Nephron (organoid): ENCODE measurements around the gene STAT4.

Experiments used
- H3K27ac Mint-ChIP-seq, 3 experiments: 2 replicates each; pipeline ENCODE4 v1.8.0; 2020; ENCODE audit warnings: mixed read lengths in 3 of 3, mild to moderate bottlenecking in 2 of 3, moderate library complexity in 1 of 3
- H3K27me3 Mint-ChIP-seq: 2 replicates; pipeline ENCODE4 v1.8.0; 2021; ENCODE audit warnings: low read depth, mild to moderate bottlenecking, moderate library complexity, mixed read lengths
- H3K36me3 Mint-ChIP-seq: 2 replicates; pipeline ENCODE4 v1.8.0; 2020; ENCODE audit warnings: low read depth, mixed read lengths
- H3K4me1 Mint-ChIP-seq: 2 replicates; pipeline ENCODE4 v1.8.0; 2020; ENCODE audit warnings: mixed read lengths
- H3K4me3 Mint-ChIP-seq, 3 experiments: 2 replicates each; pipeline ENCODE4 v1.8.0; 2020; ENCODE audit warnings: mild to moderate bottlenecking in 3 of 3, mixed read lengths in 3 of 3, moderate library complexity in 2 of 3
- H3K9me3 Mint-ChIP-seq: 2 replicates; pipeline ENCODE4 v1.8.0; 2020; ENCODE audit warnings: mixed read lengths
- CTCF ChIP-seq, 3 experiments: fragments of 200-600 bp; sonication (generic); IDR thresholded peaks; one replicate each; pipeline ENCODE4 v1.5.0; 2021; ENCODE audit warnings: antibody characterized with exemption in 3 of 3; ENCODE audit not compliant: unreplicated experiment in 3 of 3

The STAT4 gene

DNA sequence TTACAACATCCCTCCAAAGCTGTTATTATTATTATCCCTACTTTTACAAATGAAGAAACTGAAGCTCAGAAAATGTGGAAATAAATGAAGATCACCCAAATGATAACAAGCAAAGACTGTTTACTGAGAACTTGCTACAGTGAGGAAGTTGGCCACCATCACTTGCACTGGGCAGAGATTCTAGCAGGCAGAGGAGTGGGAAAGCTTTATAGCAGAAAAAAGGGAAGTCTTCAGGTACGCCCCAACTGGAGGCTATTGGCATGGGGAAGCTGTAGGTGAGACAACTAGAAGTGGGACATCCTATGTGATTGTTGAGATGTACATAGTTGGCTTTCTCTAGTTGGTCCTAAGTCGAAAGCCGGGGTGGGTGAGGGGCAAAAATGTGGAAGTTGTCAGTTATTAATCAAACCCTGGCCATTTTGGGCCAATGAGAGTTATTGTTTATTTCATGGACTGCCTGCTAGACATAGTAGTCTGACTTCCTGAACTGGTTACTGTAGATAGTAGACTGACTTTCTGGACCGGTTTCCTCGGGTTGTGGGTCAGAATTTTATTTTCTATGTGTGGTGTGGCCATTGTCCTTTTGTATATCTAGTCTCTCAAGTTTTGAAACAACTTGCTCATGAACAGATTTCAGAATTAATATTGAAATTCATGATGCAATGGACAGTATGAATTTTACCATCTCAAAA, 40.2 kb upstream of the STAT4 start:
- no peak overlapping the region for H3K4me3 Mint-ChIP-seq
- H3K9me3 Mint-ChIP-seq, result no peaks in the 10 kb centered on the region
- H3K27ac Mint-ChIP-seq, result no peak overlapping the region
- H3K36me3 Mint-ChIP-seq, result no peaks in the 10 kb centered on the region
- TF ChIP-seq CTCF (IDR thresholded peaks at IDR 0.05; ENCODE audit: unreplicated experiment in 3 of 3), result no peak
- no peaks in the 10 kb centered on the region for H3K4me1 Mint-ChIP-seq
- peaks cover 3% of the 10 kb centered on the region for H3K27me3 Mint-ChIP-seq

- no peak for TF ChIP-seq CTCF (IDR thresholded peaks at IDR 0.05; ENCODE audit: unreplicated experiment in 3 of 3)
- Mint-ChIP-seq H3K27me3 (peaks cover 3% of the 10 kb centered on the region), H3K4me1 (no peaks in the 10 kb centered on the region), H3K4me3 (no peak overlapping the region), H3K27ac (no peak overlapping the region), H3K36me3 (no peaks in the 10 kb centered on the region), H3K9me3 (no peaks in the 10 kb centered on the region)
These were observed 39.6 kb upstream of the STAT4 start for GRCh38 chr2:191190435-191190834.

GRCh38 chr2:191189112-191189635, 38.4 kb upstream of the STAT4 start:
- H3K27ac Mint-ChIP-seq, result no peak overlapping the region
- H3K4me1 Mint-ChIP-seq, result no peaks in the 10 kb centered on the region
- H3K36me3 Mint-ChIP-seq, result no peaks in the 10 kb centered on the region
- H3K27me3 Mint-ChIP-seq, result peaks cover 3% of the 10 kb centered on the region
- no peak for TF ChIP-seq CTCF (IDR thresholded peaks at IDR 0.05; ENCODE audit: unreplicated experiment in 3 of 3)
- H3K9me3 Mint-ChIP-seq, result no peaks in the 10 kb centered on the region
- no peak overlapping the region for H3K4me3 Mint-ChIP-seq

- Mint-ChIP-seq H3K4me3 (no peak overlapping the region), H3K36me3 (no peaks in the 10 kb centered on the region), H3K4me1 (no peaks in the 10 kb centered on the region), H3K27ac (no peak overlapping the region), H3K27me3 (peaks cover 1% of the 10 kb centered on the region), H3K9me3 (no peaks in the 10 kb centered on the region)
- no peak for TF ChIP-seq CTCF (IDR thresholded peaks at IDR 0.05; ENCODE audit: unreplicated experiment in 3 of 3)
These were observed 37.8 kb upstream of the STAT4 start for GRCh38 chr2:191188550-191189093.

- Mint-ChIP-seq H3K4me3 (no peak overlapping the region), H3K4me1 (no peaks in the 10 kb centered on the region), H3K27me3 (no peaks in the 10 kb centered on the region), H3K27ac (no peak overlapping the region), H3K36me3 (no peaks in the 10 kb centered on the region), H3K9me3 (no peaks in the 10 kb centered on the region)
- TF ChIP-seq CTCF (IDR thresholded peaks at IDR 0.05; ENCODE audit: unreplicated experiment in 3 of 3), result no peak
These were observed 36.5 kb upstream of the STAT4 start for GRCh38 chr2:191187105-191187829.
